Aorta (tissue), 5 donors: ENCODE results near the gene LCN2. TPM values are rescaled to one million over a fixed set of nuclear protein-coding genes. Genes with fewer than 3 reads are reported as not detected.

ENCODE experiments used
- ATAC-seq: fragments of 200-7000 bp; cut with Tn5 transposase; one replicate; pipeline ENCODE4 v1.9.1; 2022; ENCODE audit warnings: moderate library complexity; ENCODE audit not compliant: low FRiP score
- DNase-seq, 2 donors: peaks; one replicate each; pipeline ENCODE4 v3.0.0-alpha.2; 2020
- H3K27ac ChIP-seq, 2 donors: one replicate each; pipeline ENCODE4 v1.5.1; 2013; ENCODE audit warnings: low read length in 2 of 2, mild to moderate bottlenecking in 2 of 2, moderate library complexity in 2 of 2, control low read depth in 1 of 2, inconsistent platforms in 1 of 2, low read depth in 1 of 2
- H3K27me3 ChIP-seq, 2 donors: one replicate each; pipeline ENCODE4 v1.6.1; 2013; ENCODE audit warnings: control low read depth in 1 of 2, low read length in 1 of 2, mild to moderate bottlenecking in 1 of 2, moderate library complexity in 1 of 2; ENCODE audit not compliant: insufficient read depth in 2 of 2, control insufficient read depth in 1 of 2
- H3K36me3 ChIP-seq, 2 donors: one replicate each; pipeline ENCODE4 v1.6.1; 2013; ENCODE audit warnings: control low read depth in 1 of 2, low read length in 1 of 2, mild to moderate bottlenecking in 1 of 2; ENCODE audit not compliant: insufficient read depth in 2 of 2, control insufficient read depth in 1 of 2
- H3K4me1 ChIP-seq, 2 donors: one replicate each; pipeline ENCODE4 v1.6.1; 2013; ENCODE audit warnings: low read length in 2 of 2, control low read depth in 1 of 2, mild to moderate bottlenecking in 1 of 2, moderate library complexity in 1 of 2; ENCODE audit not compliant: insufficient read depth in 2 of 2, control insufficient read depth in 1 of 2
- H3K4me3 ChIP-seq, 2 donors: one replicate each; pipeline ENCODE4 v1.5.1; 2013; ENCODE audit warnings: low read length in 2 of 2, control low read depth in 1 of 2, mild to moderate bottlenecking in 1 of 2
- H3K9me3 ChIP-seq: one replicate; pipeline ENCODE4 v1.6.1; 2013; ENCODE audit warnings: mild to moderate bottlenecking, low read length; ENCODE audit not compliant: control insufficient read depth
- WGBS, 2 donors: extraction: QIAGEN DNeasy Blood & Tissue Kit; methylation state at CpG; one replicate each; pipeline ENCODE4 v1.1.7; 2013; 5-methylcytosine and 5-hydroxymethylcytosine counted together
- intact Hi-C, 2 donors: fragments of 100-400 bp; cut with DNase I; formaldehyde crosslinking; loops; one replicate each; pipeline versions ENCODE4 v1.14.2 to v1.15.0; 2022
- polyA plus RNA-seq, 2 donors: library from polyadenylated mRNA; stranded (reverse); fragments of 200-250 nt; gene quantifications; one replicate each; pipeline ENCODE4 v1.2.3, GENCODE V29; 2013
- total RNA-seq, 2 donors: library from RNA; stranded (reverse); fragmentation: NEBNext Ultra II Directional; extraction: Animal tissue kit (Norgen Biotek cat#: 25700); gene quantifications; one replicate each; pipeline ENCODE4 v1.2.1, GENCODE V29; 2021
- donor health status: healthy with polysubstance abuse.
- donor health status: Bipolar disorder and iron deficiency.
- donor health status: DM: no; HTN: no; CAD: no.
- donor health status: DM: no; HTN: no; CAD: no.
- donor health status: DM: yes; HTN: yes; CAD: no.

LCN2 gene
- total and polyA plus RNA-seq, 4 donors, result 0.84 to 5.6 (median 1.0) TPM

DNA sequence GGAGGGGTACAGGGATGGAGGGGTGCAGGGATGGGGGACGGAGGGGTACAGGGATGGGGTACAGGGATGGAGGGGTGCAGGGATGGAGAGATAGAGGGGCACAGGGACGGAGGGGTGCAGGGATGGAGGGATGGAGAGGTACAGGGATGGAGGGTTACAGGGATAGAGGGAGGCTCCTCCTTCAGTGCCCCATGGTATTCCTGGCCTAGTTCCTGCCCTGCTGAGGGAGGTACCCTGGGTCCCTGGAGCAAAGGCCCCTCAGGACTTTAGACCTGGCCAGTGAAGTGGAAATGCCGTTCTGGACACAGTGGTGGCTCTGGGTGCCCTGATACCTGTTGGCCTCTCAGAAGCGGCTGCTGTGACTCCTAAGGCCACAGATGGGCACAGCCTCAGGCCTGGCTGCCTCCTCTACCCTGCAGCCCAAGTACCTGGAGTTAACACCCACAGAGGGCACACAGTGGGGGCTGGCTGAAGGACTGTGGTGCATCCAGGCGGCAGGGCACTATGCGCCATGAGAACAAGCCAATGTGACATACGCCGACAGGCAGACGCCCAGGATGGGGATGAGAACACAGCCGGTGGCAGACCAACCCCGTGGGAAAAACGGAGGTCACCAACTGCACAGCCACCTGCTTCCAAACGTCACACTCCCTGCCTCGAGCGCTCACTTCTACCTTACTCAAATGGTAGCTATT lies 30.1 kb upstream of the LCN2 start:
- Histone ChIP-seq H3K27ac (no peak overlapping the region), H3K36me3 (peaks cover 0 to 1% of the 10 kb centered on the region in 2 donors), H3K9me3 (no peaks in the 10 kb centered on the region), H3K27me3 (no peaks in the 10 kb centered on the region), H3K4me3 (no peak overlapping the region), H3K4me1 (no peaks in the 10 kb centered on the region)
- ATAC-seq (no peak), DNase-seq (peak; percentile 44 to 56)
- intact Hi-C loops, result loop anchor here (5.0 kb wide), 1 partner anchor 177 kb away; no protein-coding TSS in a partner anchor
- 72 to 73% methylated on average over 15 of the region's 15 CpGs for WGBS, 2 donors

DNA sequence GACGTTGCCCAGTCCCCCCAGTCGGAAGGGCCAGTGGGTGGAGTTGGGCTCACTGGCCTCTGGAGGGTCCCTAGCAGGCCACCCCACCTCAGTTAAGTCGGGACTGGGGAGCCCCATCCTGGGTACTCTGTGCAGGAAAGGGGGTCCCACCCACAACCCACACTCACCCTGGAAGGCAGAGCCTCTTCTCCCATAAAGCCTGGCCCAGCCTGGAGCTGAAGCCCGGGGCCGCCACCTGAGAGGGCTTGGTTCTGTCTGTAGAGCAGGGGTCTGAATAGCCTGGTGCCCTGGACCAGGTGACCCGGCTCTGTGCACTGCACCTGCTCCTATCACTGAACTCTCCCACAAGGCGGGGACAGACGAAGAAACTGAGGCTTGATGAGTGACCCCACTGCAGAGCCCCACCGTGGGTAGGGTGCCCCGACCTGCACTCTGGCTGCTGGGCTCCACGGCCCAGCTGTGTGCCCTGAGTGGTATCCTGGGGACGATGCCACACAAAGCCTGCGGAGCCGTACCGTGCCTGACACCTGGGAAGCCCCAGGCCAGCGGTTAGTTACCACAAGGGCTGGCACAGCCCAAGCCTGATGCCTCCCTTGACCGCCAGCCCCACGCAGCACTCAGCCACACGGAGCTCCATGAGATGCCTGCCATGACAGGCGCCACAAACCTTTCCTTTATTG lies 29.1 kb upstream of the LCN2 start:
- DNase-seq, result peak; percentile 39 to 63
- 84 to 87% methylated on average over 20 of the region's 20 CpGs for WGBS, 2 donors
- Histone ChIP-seq H3K36me3 (peaks cover 0 to 1% of the 10 kb centered on the region in 2 donors), H3K4me3 (no peak overlapping the region), H3K4me1 (no peaks in the 10 kb centered on the region), H3K27me3 (no peaks in the 10 kb centered on the region), H3K27ac (no peak overlapping the region), H3K9me3 (no peaks in the 10 kb centered on the region)
- no peak for ATAC-seq
- intact Hi-C loops, result no loop called here

DNA sequence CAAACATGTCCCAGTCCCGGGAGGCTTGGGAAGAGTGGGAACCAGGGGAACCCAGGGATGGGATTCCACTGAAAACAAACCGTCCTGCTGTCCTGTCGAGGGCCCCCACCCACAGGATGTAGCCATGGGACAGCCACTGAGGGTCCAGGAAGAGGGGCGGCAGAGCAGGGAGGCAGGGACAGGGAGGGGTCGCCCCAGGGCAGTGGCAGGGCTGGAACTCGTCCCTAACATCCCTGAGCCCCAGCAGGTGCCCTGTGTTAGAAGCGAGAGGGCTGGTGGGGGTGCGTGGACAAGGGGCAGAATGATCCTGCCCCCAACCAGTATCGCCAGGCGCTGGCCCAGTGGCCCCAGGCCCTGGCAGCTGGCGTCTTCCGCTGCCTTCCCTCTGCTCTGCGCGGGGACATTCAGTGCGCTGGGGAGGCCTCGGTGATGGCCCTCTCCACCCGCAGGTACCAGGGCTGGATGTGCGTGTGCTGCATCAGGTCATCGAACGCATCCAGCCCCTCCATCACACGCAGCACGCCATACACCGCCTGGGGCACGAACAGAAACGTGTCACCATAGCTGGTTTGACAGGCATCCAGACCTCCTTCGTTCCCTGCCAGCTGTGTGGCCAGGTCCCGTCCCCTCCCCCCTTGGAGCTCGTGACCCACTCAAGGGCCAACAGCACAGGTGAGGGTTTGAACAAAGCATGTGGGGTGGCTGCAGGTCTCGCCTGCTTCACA lies 28.4 kb upstream of the LCN2 start:
- peaks cover 0 to 1% of the 10 kb centered on the region in 2 donors for H3K36me3 ChIP-seq

DNA sequence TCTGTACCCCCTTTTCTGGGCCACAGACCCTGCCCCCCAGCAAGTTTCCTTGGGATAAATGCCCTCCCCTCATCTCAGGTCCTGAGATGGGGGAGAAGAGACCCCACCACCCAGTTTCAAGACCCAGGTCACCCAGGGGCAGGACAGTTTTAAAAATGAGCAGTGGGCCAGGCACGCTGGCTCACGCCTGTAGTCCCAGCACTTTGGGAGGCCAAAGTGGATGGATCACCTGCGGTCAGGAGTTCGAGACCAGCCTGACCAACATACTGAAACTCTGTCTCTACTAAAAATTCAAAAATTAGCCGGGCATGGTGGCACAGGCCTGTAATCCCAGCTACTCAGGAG lies 27.8 kb upstream of the LCN2 start:
- Histone ChIP-seq H3K27me3 (no peaks in the 10 kb centered on the region), H3K27ac (no peak overlapping the region), H3K36me3 (peaks cover 0 to 1% of the 10 kb centered on the region in 2 donors), H3K9me3 (no peaks in the 10 kb centered on the region), H3K4me1 (no peaks in the 10 kb centered on the region), H3K4me3 (no peak overlapping the region)
- DNase-seq (no peak), ATAC-seq (no peak)
- intact Hi-C loops, result no loop called here
- WGBS, 2 donors, result 89 to 91% methylated on average over 5 of the region's 5 CpGs

More for the DNA sequence above, 28.4 kb upstream of the LCN2 start:
- Histone ChIP-seq H3K4me3 (no peak overlapping the region), H3K27me3 (no peaks in the 10 kb centered on the region), H3K9me3 (no peaks in the 10 kb centered on the region), H3K27ac (no peak overlapping the region), H3K4me1 (no peaks in the 10 kb centered on the region)
- ATAC-seq, result no peak
- DNase-seq, result peak; percentile 33 to 41
- intact Hi-C loops, result no loop called here
- 81 to 82% methylated on average over 28 to 29 of the region's 29 CpGs for WGBS, 2 donors

DNA sequence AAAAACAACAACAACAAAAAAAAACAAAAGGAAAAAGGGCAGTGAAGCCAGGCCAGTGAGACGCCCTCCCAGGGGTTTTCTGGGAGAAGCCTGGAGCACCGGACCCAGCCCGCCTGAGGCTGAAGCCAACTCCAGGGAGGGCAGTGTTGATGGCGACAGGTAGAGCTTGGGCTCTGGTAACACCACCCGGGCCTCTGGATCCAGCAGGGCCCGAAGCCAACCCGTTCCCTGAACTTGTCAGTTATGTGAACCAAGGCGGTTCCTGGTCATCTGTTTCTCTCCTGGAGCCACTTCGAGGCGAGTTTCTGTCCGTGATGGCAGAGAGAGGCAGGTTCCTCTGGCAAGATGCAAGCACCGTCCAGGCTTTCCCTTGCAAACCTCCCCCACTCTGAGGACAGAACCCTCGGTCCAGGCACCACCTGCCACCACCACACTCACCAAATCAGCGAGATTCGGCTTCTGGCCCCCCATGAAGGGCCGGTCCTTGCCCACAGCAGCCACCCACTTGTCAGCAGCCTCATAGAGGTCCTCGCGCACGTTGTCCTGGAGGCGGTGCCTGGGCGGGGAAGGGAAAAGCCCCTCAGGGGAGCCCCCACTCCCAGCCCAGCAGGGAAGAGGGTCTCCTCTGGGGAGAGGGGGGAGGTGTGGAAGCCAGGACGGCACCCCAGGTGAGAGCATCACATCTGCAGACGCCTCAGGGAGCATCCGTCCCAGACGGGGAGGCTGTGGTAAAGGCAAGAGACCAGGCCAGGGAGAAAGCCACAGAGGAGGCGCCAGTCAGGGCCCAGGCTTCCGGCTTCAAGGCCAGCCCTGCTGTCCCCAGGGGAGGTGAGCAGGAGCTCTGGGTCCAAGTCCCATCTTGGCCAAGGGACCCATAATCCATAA lies 27.1 kb upstream of the LCN2 start:
- Histone ChIP-seq H3K36me3 (peaks cover 0 to 1% of the 10 kb centered on the region in 2 donors), H3K9me3 (no peaks in the 10 kb centered on the region), H3K4me1 (no peaks in the 10 kb centered on the region), H3K27me3 (no peaks in the 10 kb centered on the region), H3K4me3 (no peak overlapping the region), H3K27ac (no peak overlapping the region)
- DNase-seq, result peak; percentile 37 to 69
- intact Hi-C loops, result no loop called here
- ATAC-seq, result no peak
- whole genome bisulfite sequencing, 2 donors, result 84 to 87% methylated on average over 27 of the region's 27 CpGs

DNA sequence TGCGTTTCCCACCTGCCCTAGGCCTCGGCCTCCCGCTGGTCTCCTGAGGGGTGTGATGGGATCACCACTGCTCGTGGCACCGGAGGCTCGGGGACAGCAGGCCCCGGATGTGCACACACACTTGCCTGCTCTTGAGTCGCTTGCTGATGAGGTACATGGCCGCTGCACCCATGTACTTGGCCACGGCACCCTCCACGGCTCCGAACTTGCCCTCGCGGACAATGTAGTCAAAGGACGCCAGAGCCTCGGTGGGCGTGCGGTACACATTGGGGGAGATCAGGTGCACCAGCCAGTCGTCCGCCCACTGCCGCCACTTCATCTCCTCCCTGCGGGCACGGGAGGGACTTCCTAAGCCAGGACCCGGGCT lies 26.5 kb upstream of the LCN2 start:
- DNase-seq (peak; percentile 40 to 76), ATAC-seq (no peak)
- Histone ChIP-seq H3K4me1 (no peaks in the 10 kb centered on the region), H3K36me3 (peaks cover 0 to 1% of the 10 kb centered on the region in 2 donors), H3K27ac (no peak overlapping the region), H3K9me3 (no peaks in the 10 kb centered on the region), H3K4me3 (no peak overlapping the region), H3K27me3 (no peaks in the 10 kb centered on the region)
- WGBS, 2 donors, result 93 to 94% methylated on average over 24 of the region's 24 CpGs
- intact Hi-C loops, result no loop called here

DNA sequence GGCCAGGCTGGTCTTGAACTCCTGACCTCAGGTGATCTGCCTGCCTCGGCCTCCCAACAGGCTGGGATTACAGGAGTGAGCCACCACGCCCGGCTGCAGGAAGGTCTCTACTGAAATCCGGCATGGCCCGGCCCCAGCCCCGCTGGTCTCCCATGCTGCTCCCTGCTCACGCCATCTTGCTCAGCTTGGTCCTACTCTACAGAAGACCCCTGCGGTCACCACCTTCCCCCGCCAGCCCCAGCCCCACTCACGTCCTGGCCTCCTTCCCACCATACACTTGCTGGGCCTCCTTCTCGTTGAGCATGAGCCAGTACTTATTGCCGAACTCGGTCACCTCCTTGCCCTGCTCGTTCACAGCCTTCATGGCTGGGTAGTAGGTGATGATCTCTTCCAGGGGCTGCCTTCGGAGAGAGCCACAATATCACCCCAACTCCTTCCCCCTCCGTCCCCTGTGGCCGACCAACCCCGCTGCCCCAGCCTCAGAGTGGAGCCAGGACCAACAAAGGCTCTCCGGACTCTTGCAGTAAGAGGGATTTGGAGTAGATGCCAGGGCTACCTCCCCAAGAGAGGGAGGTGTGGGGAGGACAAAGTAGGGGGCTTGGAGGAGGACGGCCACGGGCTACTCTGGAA lies 25.7 kb upstream of the LCN2 start:
- peaks cover 0 to 1% of the 10 kb centered on the region in 2 donors for H3K36me3 ChIP-seq
- H3K4me1 ChIP-seq, result no peaks in the 10 kb centered on the region
- DNase-seq, result peak; percentile 44 to 75
- intact Hi-C loops, result no loop called here
- 89 to 90% methylated on average over 21 of the region's 21 CpGs for WGBS, 2 donors
- H3K27me3 ChIP-seq, result no peaks in the 10 kb centered on the region
- no peak overlapping the region for H3K4me3 ChIP-seq
- ATAC-seq, result no peak
- H3K9me3 ChIP-seq, result no peaks in the 10 kb centered on the region
- H3K27ac ChIP-seq, result no peak overlapping the region

DNA sequence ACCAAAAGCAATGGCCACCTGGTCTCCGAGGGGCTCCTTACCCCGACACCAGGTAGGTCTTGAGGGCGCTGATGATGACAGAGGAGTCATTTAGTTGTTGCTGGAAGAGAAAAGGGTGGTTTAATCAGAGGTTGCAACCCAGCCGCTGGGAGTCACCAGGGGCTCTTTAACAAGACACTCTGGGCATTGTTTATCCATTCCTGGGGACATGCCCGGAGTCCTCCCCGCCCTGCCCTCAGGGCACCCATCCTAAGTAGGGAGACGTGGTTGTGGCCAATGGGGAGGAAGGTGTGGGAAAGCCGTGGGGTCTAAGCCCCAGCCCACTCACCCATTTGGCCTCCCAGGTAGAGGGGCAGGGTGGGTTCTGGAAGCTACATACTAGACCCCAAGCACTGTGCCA lies 24.8 kb upstream of the LCN2 start:
- intact Hi-C loops, result no loop called here
- Histone ChIP-seq H3K27ac (no peak overlapping the region), H3K4me3 (no peak overlapping the region), H3K27me3 (no peaks in the 10 kb centered on the region), H3K36me3 (peaks cover 0 to 1% of the 10 kb centered on the region in 2 donors), H3K4me1 (no peaks in the 10 kb centered on the region), H3K9me3 (no peaks in the 10 kb centered on the region)
- 83 to 87% methylated on average over 8 of the region's 8 CpGs for WGBS, 2 donors
- ATAC-seq (no peak), DNase-seq (peak; percentile 39 to 52)
